HUES48 (cell line): ENCODE results near the gene SLC25A6.
"Not testable (repeated sequence)": the region's sequence is repeated elsewhere in the genome, so short reads cannot be mapped to it uniquely, and the experiment has no call there.

Experiments
- H3K27ac ChIP-seq: one replicate; pipeline ENCODE4 v1.7.0; 2013; ENCODE audit warnings: low read depth, low read length, inconsistent platforms
- H3K27me3 ChIP-seq: 2 replicates; pipeline ENCODE4 v1.6.1; 2013; ENCODE audit warnings: mild to moderate bottlenecking, low read length; ENCODE audit not compliant: control insufficient read depth, insufficient read depth
- H3K36me3 ChIP-seq: 2 replicates; pipeline ENCODE4 v1.6.1; 2013; ENCODE audit warnings: low read length; ENCODE audit not compliant: control insufficient read depth, insufficient read depth
- H3K4me1 ChIP-seq: 2 replicates; pipeline ENCODE4 v1.6.1; 2013; ENCODE audit warnings: mild to moderate bottlenecking, low read length; ENCODE audit not compliant: control insufficient read depth, insufficient read depth
- H3K4me3 ChIP-seq: 2 replicates; pipeline ENCODE4 v1.5.1; 2013; ENCODE audit warnings: mild to moderate bottlenecking, low read depth, low read length
- H3K9ac ChIP-seq: 2 replicates; pipeline ENCODE4 v1.6.1; 2013; ENCODE audit warnings: mild to moderate bottlenecking, low read depth, low read length, moderate library complexity
- H3K9me3 ChIP-seq: 2 replicates; pipeline ENCODE4 v1.6.1; 2013; ENCODE audit warnings: low read length; ENCODE audit not compliant: control insufficient read depth, insufficient read depth

The SLC25A6 gene

DNA sequence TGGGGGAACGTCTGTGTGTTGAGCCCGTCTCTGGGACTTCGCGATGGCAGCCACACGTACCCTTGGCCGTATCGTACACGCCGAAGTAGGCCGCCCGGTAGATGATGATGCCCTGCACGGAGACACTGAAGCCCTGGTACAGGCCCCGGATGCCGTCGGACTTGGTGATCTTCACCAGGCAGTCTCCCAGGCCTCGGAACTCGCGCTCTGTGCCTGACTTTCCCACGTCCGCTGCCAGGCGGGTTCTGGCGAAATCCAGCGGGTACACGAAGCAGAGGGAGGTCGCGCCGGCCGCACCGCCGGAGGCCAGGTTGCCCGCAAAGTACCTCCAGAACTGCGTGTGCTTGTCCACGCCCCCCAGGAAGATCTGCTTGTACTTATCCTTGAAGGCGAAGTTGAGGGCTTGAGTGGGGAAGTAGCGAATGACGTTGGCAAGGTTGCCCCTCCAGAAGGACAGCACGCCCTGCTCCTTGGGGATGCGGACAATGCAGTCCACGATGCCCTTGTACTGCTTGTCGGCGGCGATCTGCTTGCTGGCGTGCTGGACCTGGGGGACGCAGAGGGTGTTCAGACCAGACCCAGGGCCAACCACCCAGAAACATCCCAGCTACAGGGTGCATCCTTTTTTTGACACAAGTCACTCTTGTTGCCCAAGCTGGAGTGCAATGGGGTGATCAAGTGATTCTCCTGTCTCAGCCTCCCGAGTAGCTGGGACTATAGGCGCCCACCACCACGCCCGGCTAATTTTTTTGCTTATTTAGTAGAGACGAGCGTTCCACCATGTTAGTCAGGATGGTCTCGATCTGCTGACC, 2.5 kb downstream of the SLC25A6 start:
- Histone ChIP-seq H3K9ac (no peak overlapping the region), H3K4me3 (no peak overlapping the region), H3K27me3 (no peaks in the 10 kb centered on the region), H3K27ac (no peak overlapping the region), H3K36me3 (peaks cover 68% of the 10 kb centered on the region), H3K4me1 (no peaks in the 10 kb centered on the region), H3K9me3 (no peaks in the 10 kb centered on the region)

DNA sequence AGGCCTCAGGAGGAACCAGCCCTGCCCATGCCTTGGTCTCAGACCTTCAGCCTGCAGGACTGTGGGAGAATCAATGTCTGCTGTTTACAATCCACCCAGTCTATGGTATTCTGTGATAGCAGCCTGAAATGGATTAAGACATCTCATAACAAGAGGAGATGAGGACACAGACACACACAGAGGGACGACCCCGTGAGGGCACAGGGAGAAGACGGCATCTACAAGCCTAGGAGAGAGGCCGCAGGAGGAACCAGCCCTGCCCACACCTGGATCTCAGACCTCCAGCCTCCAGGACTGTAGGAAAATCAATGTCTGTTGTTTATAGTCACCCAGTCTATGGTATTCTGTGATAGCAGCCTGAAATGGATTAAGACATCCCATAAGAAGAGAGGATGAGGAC, 3.3 kb downstream of the SLC25A6 start:
- Histone ChIP-seq H3K9me3 (no peaks in the 10 kb centered on the region), H3K27me3 (no peaks in the 10 kb centered on the region), H3K4me3 (no peak overlapping the region), H3K4me1 (no peaks in the 10 kb centered on the region), H3K9ac (no peak overlapping the region), H3K27ac (no peak overlapping the region), H3K36me3 (peaks cover 74% of the 10 kb centered on the region)

GRCh38 chrX:1387141-1387776, 4.7 kb downstream of the SLC25A6 start:
- 0 out of 2 replicates have a peak, but pooled peaks cover 1% of the 10 kb centered on the region for H3K4me1 ChIP-seq
- peak overlapping the region; percentile 12 for H3K27ac ChIP-seq
- no peak overlapping the region for H3K4me3 ChIP-seq
- H3K36me3 ChIP-seq, result peaks cover 79% of the 10 kb centered on the region
- H3K27me3 ChIP-seq, result no peaks in the 10 kb centered on the region
- H3K9ac ChIP-seq, result no peak overlapping the region
- H3K9me3 ChIP-seq, result no peaks in the 10 kb centered on the region

DNA sequence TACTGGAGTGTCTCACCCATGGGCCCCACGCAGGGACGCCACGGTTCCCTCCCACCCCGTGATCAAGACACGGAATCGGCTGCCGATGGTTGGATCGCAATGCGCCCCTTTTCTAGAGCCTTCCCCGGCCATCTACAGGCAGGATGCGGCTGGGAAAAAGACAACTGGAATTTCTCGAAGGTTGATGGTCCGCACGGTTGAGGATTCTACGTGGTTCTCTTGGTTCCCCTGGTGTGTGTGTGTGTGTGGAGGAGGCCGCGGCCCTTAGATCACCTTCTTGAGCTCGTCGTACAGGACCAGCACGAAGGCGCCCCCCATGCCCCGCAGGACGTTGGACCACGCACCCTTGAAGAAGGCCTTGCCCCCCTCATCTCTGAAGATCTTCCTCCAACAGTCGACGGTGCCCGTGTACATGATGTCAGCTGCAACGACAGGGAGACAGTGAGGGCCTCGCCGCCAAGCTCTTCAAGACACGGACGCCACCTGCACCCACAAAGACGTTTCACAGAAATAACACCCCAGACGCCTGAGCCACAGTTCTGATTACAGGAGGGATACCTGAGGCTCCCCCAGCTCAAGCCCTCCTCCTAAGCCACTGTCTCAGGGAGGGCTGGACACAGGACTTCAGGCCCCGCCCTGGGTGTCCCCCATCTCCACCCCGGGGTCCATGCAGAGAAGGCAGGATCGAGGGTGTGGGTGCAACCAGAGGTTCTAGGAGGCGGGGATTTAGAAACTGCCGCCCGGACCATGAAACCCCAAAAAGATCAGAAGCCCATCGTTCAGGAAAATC, 5.4 kb downstream of the SLC25A6 start:
- H3K27ac ChIP-seq, result no peak overlapping the region
- H3K4me1 ChIP-seq, result 0 out of 2 replicates have a peak, but pooled peaks cover 2% of the 10 kb centered on the region
- no peak overlapping the region for H3K9ac ChIP-seq
- no peak overlapping the region for H3K4me3 ChIP-seq
- peaks cover 79% of the 10 kb centered on the region for H3K36me3 ChIP-seq
- no peaks in the 10 kb centered on the region for H3K27me3 ChIP-seq
- H3K9me3 ChIP-seq, result no peaks in the 10 kb centered on the region

DNA sequence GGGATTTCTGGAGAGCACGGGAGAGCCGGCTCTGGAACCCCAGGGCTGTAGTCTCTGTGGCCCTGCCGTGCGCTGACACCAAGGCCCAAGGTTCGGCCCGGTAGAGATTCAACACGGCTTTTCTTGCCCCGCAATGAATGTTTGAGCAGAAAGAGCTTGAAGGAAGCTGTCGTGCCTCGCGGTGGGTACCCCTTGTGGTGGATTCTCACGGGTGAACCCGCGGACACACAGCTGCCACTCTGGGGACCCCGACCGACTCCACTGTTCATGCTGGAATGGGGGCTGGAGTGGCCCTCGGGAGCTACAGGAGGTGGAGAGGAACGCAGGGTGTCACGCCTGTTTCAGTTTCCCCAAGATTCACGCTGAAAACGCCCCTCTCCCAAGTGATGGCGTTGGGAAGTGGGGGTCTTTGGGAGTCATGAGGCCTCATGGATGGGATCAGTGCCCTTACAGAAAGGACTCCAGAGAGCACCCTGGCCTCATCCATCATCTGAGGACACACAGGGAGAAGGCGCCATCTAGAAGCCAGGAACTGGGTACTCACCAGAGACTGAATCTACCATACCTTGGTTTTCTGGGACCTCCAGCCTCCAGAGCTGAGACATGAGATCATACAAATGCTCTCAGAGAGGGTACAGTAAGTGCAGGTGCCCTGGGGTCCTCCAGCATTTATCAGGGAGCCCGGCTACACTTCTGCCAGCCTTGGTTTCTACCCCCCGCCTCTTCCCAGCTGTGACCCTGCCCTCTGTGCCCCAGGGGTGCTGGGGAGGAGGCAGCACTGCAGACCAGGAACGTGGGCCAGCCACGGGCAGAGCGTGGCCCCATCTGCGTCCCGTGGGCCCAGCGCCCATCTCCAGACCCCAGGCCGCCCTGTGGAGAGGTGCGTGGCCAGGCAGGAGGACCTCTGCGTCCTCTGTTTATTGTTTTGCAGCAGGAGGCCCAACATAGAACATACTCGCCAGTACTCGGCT, 6.4 kb downstream of the SLC25A6 start:
- Histone ChIP-seq H3K9me3 (no peaks in the 10 kb centered on the region), H3K27me3 (no peaks in the 10 kb centered on the region), H3K36me3 (peaks cover 72% of the 10 kb centered on the region), H3K4me3 (no peak overlapping the region), H3K27ac (no peak overlapping the region), H3K9ac (no peak overlapping the region), H3K4me1 (0 out of 2 replicates have a peak, but pooled peaks cover 2% of the 10 kb centered on the region)

- Histone ChIP-seq H3K4me3 (no peak overlapping the region), H3K36me3 (peaks cover 64% of the 10 kb centered on the region), H3K9ac (no peak overlapping the region), H3K4me1 (0 out of 2 replicates have a peak, but pooled peaks cover 2% of the 10 kb centered on the region), H3K27me3 (no peaks in the 10 kb centered on the region), H3K9me3 (no peaks in the 10 kb centered on the region), H3K27ac (no peak overlapping the region)
Measured at GRCh38 chrX:1384658-1385252, 7.2 kb downstream of the SLC25A6 start.

DNA sequence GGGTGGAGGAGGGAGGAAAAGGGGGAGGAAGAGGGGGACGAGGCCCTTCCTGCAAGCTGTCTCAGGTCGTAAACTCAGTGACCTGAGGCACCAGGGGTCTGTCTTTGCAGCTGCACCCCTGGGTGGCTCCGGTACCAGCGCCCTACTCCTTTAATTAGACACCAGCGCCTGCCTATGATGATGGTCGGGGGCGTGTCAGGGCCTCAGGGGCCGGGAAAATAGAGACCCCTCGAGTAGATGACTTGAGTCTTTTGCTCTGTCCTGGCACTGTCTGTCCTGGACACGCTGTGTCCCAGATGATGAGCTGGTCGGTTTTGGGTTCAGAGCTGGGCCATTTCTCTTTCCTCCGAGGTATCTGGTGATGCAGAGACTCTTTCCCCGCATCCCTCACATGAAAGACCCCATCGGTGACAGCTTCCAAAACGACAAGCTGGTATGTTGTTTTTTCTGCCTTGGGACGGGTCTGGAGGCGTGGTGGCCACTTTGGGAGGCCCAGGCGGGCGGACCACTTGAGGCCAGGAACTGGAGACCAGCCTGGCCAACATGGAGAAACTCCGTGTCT, 11.2 kb downstream of the SLC25A6 start:
- H3K36me3 ChIP-seq, result peaks cover 24% of the 10 kb centered on the region
- no peaks in the 10 kb centered on the region for H3K9me3 ChIP-seq
- H3K9ac ChIP-seq, result no peak overlapping the region
- H3K27me3 ChIP-seq, result no peaks in the 10 kb centered on the region
- H3K4me3 ChIP-seq, result no peak overlapping the region
- no peak overlapping the region for H3K27ac ChIP-seq
- H3K4me1 ChIP-seq, result 0 out of 2 replicates have a peak, but pooled peaks cover 2% of the 10 kb centered on the region

DNA sequence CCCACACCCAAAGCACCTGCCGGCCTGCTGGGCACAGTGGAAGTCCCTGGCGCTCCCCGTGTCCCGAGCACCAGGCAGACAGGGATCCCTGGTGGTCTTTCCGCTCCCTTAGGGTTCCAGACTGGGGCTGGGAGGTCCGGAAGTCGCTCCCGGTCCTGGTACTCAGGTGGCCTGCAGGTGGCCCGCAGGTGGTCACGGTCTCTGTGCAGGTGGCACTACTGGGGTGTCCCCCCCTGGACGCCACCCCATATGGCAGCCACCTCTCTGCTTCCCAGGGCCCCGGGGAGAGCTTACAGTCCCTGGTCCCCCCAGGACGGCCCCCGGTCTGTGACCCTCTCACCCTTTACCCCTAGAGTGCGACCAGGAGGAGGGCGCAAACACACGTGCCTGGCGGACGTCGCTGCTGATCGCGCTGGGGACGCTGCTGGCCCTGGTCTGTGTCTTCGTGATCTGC, 13.6 kb downstream of the SLC25A6 start:
- no peak overlapping the region for H3K9ac ChIP-seq
- H3K4me3 ChIP-seq, result no peak overlapping the region
- no peaks in the 10 kb centered on the region for H3K9me3 ChIP-seq
- no peaks in the 10 kb centered on the region for H3K27me3 ChIP-seq
- 0 out of 2 replicates have a peak, but pooled peaks cover 2% of the 10 kb centered on the region for H3K4me1 ChIP-seq
- H3K36me3 ChIP-seq, result peaks cover 2% of the 10 kb centered on the region
- no peak overlapping the region for H3K27ac ChIP-seq

DNA sequence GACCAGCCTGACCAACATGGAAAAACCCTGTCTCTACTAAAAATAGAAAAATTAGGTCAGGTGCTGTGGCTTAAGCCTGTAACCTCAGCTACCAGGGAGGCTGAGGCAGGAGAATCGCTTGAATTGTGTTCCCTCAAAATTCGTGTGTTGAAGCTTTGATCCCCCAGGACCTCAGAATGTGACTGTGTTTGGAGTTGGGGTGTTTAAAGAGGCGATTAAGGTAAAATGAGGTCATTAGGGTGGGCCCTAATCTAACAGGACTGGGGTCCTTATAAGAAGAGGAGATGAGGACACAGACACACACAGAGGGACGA, 23.6 kb downstream of the SLC25A6 start:
- Histone ChIP-seq H3K27me3 (no peaks in the 10 kb centered on the region), H3K9ac (no peak overlapping the region), H3K27ac (no peak overlapping the region), H3K9me3 (no peaks in the 10 kb centered on the region), H3K4me1 (no peaks in the 10 kb centered on the region), H3K4me3 (no peak overlapping the region), H3K36me3 (no peaks in the 10 kb centered on the region)

DNA sequence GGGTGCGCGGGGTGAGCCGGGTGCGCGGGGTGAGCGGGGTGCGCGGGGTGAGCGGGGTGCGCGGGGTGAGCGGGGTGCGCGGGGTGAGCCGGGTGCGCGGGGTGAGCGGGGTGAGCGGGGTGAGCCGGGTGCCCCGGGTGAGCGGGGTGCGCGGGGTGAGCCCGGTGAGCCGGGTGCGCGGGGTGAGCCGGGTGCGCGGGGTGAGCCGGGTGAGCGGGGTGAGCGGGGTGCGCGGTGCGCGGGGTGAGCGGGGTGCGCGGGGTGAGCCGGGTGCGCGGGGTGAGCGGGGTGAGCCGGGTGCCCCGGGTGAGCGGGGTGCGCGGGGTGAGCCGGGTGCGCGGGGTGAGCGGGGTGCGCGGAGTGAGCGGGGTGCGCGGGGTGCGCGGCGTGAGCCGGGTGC, 25.6 kb downstream of the SLC25A6 start:
- not testable (repeated sequence) for H3K27me3 ChIP-seq, H3K9ac ChIP-seq, H3K36me3 ChIP-seq, H3K4me3 ChIP-seq, H3K9me3 ChIP-seq, H3K27ac ChIP-seq, H3K4me1 ChIP-seq
